ENCODE measurements around the gene RPS10.

DNA sequence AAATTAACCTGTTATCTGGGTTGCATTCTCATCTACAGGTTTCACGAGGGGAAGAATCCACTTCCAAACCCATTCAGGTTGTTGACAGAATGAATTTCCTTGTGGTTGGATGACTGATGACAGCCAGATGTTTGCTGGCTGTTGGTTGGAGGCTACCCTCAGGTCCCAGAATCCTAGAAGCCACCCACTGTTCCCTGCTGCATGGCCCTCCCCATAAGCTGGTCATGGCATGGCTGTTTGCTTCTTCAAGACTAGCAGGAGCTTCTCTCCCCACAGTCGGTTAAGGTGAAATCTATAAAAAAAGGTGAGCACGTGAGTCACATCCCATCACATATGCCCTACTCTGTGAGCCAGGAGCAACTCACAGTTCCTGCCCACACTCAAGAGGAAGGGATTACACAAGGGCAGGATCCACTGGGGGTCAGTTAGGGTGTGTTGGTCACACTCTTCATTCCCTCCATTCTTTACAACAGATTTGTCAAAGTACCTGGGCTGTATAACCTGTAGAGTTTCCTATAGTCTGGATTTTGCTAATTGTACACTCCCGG, 19.5 kb upstream of the RPS10 start:
- TF ChIP-seq POLR2A (IDR thresholded peaks at IDR 0.05; ENCODE audit: low read depth, low read length) (no peak), POLR2AphosphoS5 (IDR thresholded peaks at IDR 0.05; ENCODE audit: low read depth, low read length) (no peak)
